Measurements from ENCODE around the gene OR5A2.
"Not testable (repeated sequence)": the region's sequence is repeated elsewhere in the genome, so short reads cannot be mapped to it uniquely, and the experiment has no call there.

The OR5A2 gene

GRCh38 chr11:59426361-59427067 lies at the start of gene OR5A2:
Gene OR5A2, minus strand, starts transcription at chr11:59426413. Its CDS starts 3,460 bp downstream, at chr11:59422953.
- no peak for DNase-seq

- DNase-seq, result no peak
Observed at GRCh38 chr11:59475176-59475575, 49.0 kb upstream of the OR5A2 start.

- no peak for DNase-seq
Observed at GRCh38 chr11:59473015-59473414, 46.8 kb upstream of the OR5A2 start, which contains the start of gene OR4D10. Gene OR4D10, plus strand, starts transcription at chr11:59473315. Its CDS starts 4,115 bp downstream, at chr11:59477430.

GRCh38 chr11:59463190-59463641 lies 37.0 kb upstream of the OR5A2 start:
- DNase-seq, result no peak

GRCh38 chr11:59459916-59460315 lies 33.7 kb upstream of the OR5A2 start:
- no peak for DNase-seq

GRCh38 chr11:59456661-59457060 lies 30.4 kb upstream of the OR5A2 start, which contains the start of gene OR4D6:
Gene OR4D6, plus strand, starts transcription at chr11:59456961. Its CDS starts 0 bp downstream, at chr11:59456961.
- no peak for DNase-seq

GRCh38 chr11:59448484-59448883 lies 22.3 kb upstream of the OR5A2 start:
- no peak for DNase-seq

- DNase-seq, result not testable (repeated sequence)
Observed at GRCh38 chr11:59445624-59446023, 19.4 kb upstream of the OR5A2 start.

- DNase-seq, result no peak
Observed at GRCh38 chr11:59437770-59438169, 11.6 kb upstream of the OR5A2 start.

- no peak for DNase-seq
Observed at GRCh38 chr11:59436169-59436568, 10.0 kb upstream of the OR5A2 start, which contains the start of gene OR5A1. Gene OR5A1, plus strand, starts transcription at chr11:59436469. Its CDS starts 6,700 bp downstream, at chr11:59443169.

- DNase-seq, result no peak
Observed at GRCh38 chr11:59429924-59430516, 3.8 kb upstream of the OR5A2 start.

- no peak for DNase-seq
Observed at GRCh38 chr11:59427068-59427382, 812 bp upstream of the OR5A2 start.

- DNase-seq, result no peak
Observed at GRCh38 chr11:59425131-59425530, 1.1 kb downstream of the OR5A2 start.

GRCh38 chr11:59423835-59424234 lies 2.4 kb downstream of the OR5A2 start:
- DNase-seq, result no peak

GRCh38 chr11:59418156-59418555 lies 8.1 kb downstream of the OR5A2 start:
- no peak for DNase-seq

GRCh38 chr11:59417023-59417422 lies 9.2 kb downstream of the OR5A2 start:
- DNase-seq, result no peak

GRCh38 chr11:59416613-59417012 lies 9.6 kb downstream of the OR5A2 start:
- DNase-seq, result no peak

- no peak for DNase-seq
Observed at GRCh38 chr11:59415111-59415510, 11.1 kb downstream of the OR5A2 start.

- DNase-seq, result no peak
Observed at GRCh38 chr11:59413646-59414045, 12.6 kb downstream of the OR5A2 start.

GRCh38 chr11:59403546-59403945 lies 22.7 kb downstream of the OR5A2 start:
- DNase-seq, result no peak

GRCh38 chr11:59401262-59401552 lies 25.0 kb downstream of the OR5A2 start:
- no peak for DNase-seq

- no peak for DNase-seq
Observed at GRCh38 chr11:59400461-59401261, 25.6 kb downstream of the OR5A2 start.

GRCh38 chr11:59394186-59394585 lies 32.0 kb downstream of the OR5A2 start:
- DNase-seq, result no peak

Measured in NCI-H1436 treated with DMSO at 0.1 percent for 48 hours (cell line).